A673 (cell line): ENCODE measurements around the gene HBS1L. TPM values are rescaled to one million over a fixed set of nuclear protein-coding genes. Genes with fewer than 3 reads are reported as not detected.

Experiments
- BruUV-seq: library from RNA; stranded (reverse); fragments of 400-500 nt; replicated peaks from 2 replicates; lab custom pipeline; 2021; lab: Mats Ljungman, UMichigan
- CTCF ChIA-PET: fragments of 300-600 bp; sonication (Branson Sonifier 250); formaldehyde crosslinking; loops from one replicate; lab custom pipeline; 2022; ENCODE audit warnings: antibody characterized with exemption; lab: Charles Lee
- POLR2A ChIA-PET: fragments of 300-600 bp; sonication (Branson Sonifier 250); formaldehyde crosslinking; loops from one replicate; lab custom pipeline; 2022; ENCODE audit warnings: antibody characterized with exemption; ENCODE audit not compliant: low non-redundant PET; lab: Charles Lee
- DNase-seq: peaks from one replicate; pipeline ENCODE4 v3.0.0-alpha.2; 2015; ENCODE audit warnings: low spot score
- H3K27ac ChIP-seq: fragments of 200-600 bp; sonication (generic); 2 replicates; pipeline ENCODE4 v1.5.1; 2016; ENCODE audit warnings: mixed run types, low read depth, mild to moderate bottlenecking, mixed read lengths, antibody characterized with exemption, low read length; ENCODE audit not compliant: poor library complexity, severe bottlenecking
- H3K27me3 ChIP-seq: fragments of 200-600 bp; sonication (generic); replicated peaks from 2 replicates; pipeline ENCODE4 v1.6.1; 2017; ENCODE audit warnings: mixed run types, low read depth, mild to moderate bottlenecking, mixed read lengths, antibody characterized with exemption, low read length; ENCODE audit not compliant: insufficient read depth, poor library complexity
- H3K36me3 ChIP-seq: fragments of 200-600 bp; sonication (generic); 2 replicates; pipeline ENCODE4 v1.6.1; 2016; ENCODE audit warnings: mixed run types, mild to moderate bottlenecking, mixed read lengths, antibody characterized with exemption, low read length; ENCODE audit not compliant: insufficient read depth, poor library complexity, severe bottlenecking
- H3K4me1 ChIP-seq: fragments of 200-600 bp; sonication (generic); 2 replicates; pipeline ENCODE4 v1.6.1; 2017; ENCODE audit warnings: mixed run types, mild to moderate bottlenecking, mixed read lengths, antibody characterized with exemption, low read length; ENCODE audit not compliant: insufficient read depth, poor library complexity, severe bottlenecking
- H3K4me3 ChIP-seq: fragments of 200-600 bp; sonication (generic); 2 replicates; pipeline ENCODE4 v1.5.1; 2016; ENCODE audit warnings: low read depth, mixed run types, mild to moderate bottlenecking, mixed read lengths, low read length; ENCODE audit not compliant: poor library complexity, severe bottlenecking
- H3K9me3 ChIP-seq: fragments of 200-600 bp; sonication (generic); 2 replicates; pipeline ENCODE4 v1.6.1; 2016; ENCODE audit warnings: mixed run types, low read depth, mild to moderate bottlenecking, mixed read lengths, antibody characterized with exemption, low read length; ENCODE audit not compliant: poor library complexity, severe bottlenecking
- EZH2 ChIP-seq: fragments of 200-600 bp; sonication (generic); IDR thresholded peaks from 2 replicates; pipeline ENCODE4 v1.6.1; 2017; ENCODE audit warnings: borderline replicate concordance, low read depth, mild to moderate bottlenecking, mixed read lengths, antibody characterized with exemption, low read length; ENCODE audit not compliant: poor library complexity, severe bottlenecking
- intact Hi-C: fragments of 100-400 bp; cut with micrococcal nuclease; formaldehyde crosslinking; loops from one replicate; pipeline ENCODE4 v1.10.0; 2022; ENCODE audit not compliant: unreplicated experiment
- total RNA-seq: library from RNA; stranded (reverse); gene quantifications from 2 replicates; pipeline ENCODE4 v1.2.3, GENCODE V29; 2021
- TF ChIP-seq, protein P1 (sequence below): fragments of 300-800, 200-600 bp; sonication (generic); conservative IDR thresholded peaks from 2 replicates; pipeline ENCODE4 v1.5.1; 2017; ENCODE audit warnings: low read depth, mild to moderate bottlenecking, antibody characterized with exemption, low read length, moderate library complexity, mixed read lengths

Gene HBS1L
- total RNA-seq, 1 experiment from 2014 or later, result 106 TPM

DNA sequence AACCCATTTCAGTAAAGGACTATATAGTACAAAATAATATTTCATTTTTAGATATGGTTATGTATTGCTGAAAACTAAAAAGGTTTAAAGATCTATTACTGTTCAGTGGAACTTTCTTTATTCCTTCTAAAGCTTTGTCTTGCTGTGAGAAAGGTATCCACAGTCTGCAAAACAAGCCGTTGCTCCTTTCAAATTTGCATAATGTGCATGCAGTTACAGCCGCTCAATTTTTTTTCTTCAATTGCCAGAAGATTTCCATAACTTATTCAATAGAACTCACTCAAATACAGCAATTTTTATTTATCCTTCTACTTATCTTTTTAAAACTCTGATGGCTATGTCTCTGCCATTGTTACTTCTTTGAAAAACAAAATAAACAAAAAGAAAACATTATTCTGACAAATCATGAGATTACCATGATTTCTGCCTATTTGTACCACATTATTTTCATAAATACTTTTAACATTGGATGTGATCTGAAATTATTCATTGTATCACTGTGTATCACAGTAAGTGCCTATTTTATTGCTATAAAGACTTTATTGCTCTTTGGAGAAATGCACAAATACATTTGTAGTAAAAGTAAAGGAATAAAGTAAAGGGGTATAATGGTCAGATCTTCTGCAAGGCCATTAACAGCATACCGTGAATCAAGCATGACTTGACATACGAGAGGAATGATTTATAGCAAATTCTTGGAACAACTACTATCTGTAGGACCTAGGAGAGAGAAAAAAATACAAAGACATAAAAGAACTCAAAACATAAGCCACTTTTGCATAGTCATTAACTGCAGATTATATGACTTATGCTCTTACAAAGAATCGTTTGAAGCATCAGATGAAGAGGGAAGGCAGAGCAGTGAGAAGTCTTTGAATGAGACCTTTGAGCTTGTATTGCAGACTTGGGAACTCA lies 29.6 kb upstream of the HBS1L start:
- no peak for DNase-seq
- BruUV-seq, result no TSS peak
- ChIA-PET CTCF (no interaction called here), POLR2A (no interaction called here)
- intact Hi-C loops, result no loop called here
- Histone ChIP-seq H3K27me3 (no peaks in the 10 kb centered on the region), H3K36me3 (no peaks in the 10 kb centered on the region), H3K4me3 (no peak overlapping the region), H3K4me1 (no peaks in the 10 kb centered on the region), H3K27ac (no peak overlapping the region), H3K9me3 (peaks cover 9% of the 10 kb centered on the region)
- no peak for TF ChIP-seq EZH2
- TF ChIP-seq, protein P1, sequence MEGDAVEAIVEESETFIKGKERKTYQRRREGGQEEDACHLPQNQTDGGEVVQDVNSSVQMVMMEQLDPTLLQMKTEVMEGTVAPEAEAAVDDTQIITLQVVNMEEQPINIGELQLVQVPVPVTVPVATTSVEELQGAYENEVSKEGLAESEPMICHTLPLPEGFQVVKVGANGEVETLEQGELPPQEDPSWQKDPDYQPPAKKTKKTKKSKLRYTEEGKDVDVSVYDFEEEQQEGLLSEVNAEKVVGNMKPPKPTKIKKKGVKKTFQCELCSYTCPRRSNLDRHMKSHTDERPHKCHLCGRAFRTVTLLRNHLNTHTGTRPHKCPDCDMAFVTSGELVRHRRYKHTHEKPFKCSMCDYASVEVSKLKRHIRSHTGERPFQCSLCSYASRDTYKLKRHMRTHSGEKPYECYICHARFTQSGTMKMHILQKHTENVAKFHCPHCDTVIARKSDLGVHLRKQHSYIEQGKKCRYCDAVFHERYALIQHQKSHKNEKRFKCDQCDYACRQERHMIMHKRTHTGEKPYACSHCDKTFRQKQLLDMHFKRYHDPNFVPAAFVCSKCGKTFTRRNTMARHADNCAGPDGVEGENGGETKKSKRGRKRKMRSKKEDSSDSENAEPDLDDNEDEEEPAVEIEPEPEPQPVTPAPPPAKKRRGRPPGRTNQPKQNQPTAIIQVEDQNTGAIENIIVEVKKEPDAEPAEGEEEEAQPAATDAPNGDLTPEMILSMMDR, result no peak

DNA sequence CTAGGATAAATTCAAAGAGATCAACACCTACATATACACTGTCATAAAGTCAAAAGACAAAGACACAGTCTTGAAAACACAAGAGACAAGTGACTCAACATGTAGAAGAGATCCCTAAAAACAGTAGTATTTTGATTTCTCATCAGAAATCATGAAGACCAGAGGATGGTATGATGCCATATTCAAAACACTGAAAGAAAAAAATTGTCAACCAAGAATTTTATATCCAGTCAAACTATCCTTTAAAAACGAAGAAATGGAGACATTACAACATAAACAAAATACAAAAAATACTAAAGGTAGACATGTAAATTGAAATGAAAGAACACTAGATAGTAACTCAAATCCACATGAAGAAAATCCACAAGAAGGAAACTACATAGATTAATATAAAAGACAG lies 27.3 kb upstream of the HBS1L start:
- no peak for TF ChIP-seq EZH2
- TF ChIP-seq, protein P1, result no peak
- H3K27ac ChIP-seq, result no peak overlapping the region
- ChIA-PET CTCF (no interaction called here), POLR2A (no interaction called here)
- intact Hi-C loops, result no loop called here
- H3K9me3 ChIP-seq, result peaks cover 9% of the 10 kb centered on the region
- H3K4me1 ChIP-seq, result no peaks in the 10 kb centered on the region
- no peaks in the 10 kb centered on the region for H3K36me3 ChIP-seq
- no peaks in the 10 kb centered on the region for H3K27me3 ChIP-seq
- no peak for DNase-seq
- BruUV-seq, result no TSS peak
- H3K4me3 ChIP-seq, result no peak overlapping the region

DNA sequence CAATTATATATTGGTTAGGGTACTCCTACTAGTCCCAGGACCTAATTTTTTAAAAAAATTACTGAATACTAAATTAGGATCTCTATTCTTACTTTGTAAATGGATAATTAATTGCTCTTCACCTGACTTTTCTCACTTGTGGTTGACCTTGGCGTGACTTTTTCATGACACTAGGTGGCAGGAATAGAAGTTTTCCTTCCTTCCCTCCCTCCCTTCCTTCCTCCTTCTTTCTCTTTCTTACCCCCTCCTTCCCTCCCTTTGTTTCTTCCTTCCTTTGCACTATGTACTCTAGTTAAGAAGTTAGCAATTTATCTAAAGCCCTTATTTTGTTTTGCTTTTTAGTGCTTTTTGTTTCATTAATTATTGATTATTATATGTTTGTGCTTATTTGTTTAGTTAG lies 20.4 kb upstream of the HBS1L start:
- Histone ChIP-seq H3K27ac (no peak overlapping the region), H3K4me1 (no peaks in the 10 kb centered on the region), H3K4me3 (no peak overlapping the region), H3K36me3 (no peaks in the 10 kb centered on the region), H3K9me3 (no peaks in the 10 kb centered on the region), H3K27me3 (no peaks in the 10 kb centered on the region)
- intact Hi-C loops, result no loop called here
- ChIA-PET POLR2A (interaction anchor here (0.6 kb wide), 1 partner anchor 757 kb away, joined by 5 read pairs; the partner anchor contains the start of gene SGK1), CTCF (no interaction called here)
- BruUV-seq, result no TSS peak
- TF ChIP-seq, protein P1, result no peak
- TF ChIP-seq EZH2, result no peak
- no peak for DNase-seq
